Parathyroid adenoma (tissue), 2 donors: Measurements from ENCODE around the gene CTDSP1.

Experiments
- H2AFZ ChIP-seq: fragments of 300-600 bp; sonication (generic); one replicate; pipeline ENCODE4 v1.7.0; 2017; ENCODE audit warnings: antibody characterized with exemption, mild to moderate bottlenecking
- H3K27ac ChIP-seq: fragments of 300-600 bp; sonication (generic); one replicate; pipeline ENCODE4 v1.7.0; 2017
- H3K27me3 ChIP-seq: fragments of 300-600 bp; sonication (generic); one replicate; pipeline ENCODE4 v1.7.0; 2017; ENCODE audit warnings: low read length; ENCODE audit not compliant: control insufficient read depth, insufficient read depth
- H3K36me3 ChIP-seq: fragments of 300-600 bp; sonication (generic); one replicate; pipeline ENCODE4 v1.7.0; 2017; ENCODE audit warnings: low read length; ENCODE audit not compliant: control insufficient read depth, insufficient read depth
- H3K4me1 ChIP-seq: fragments of 300-600 bp; sonication (generic); one replicate; pipeline ENCODE4 v1.7.0; 2017; ENCODE audit warnings: control low read depth
- H3K4me2 ChIP-seq: fragments of 300-600 bp; sonication (generic); one replicate; pipeline ENCODE4 v1.7.0; 2017; ENCODE audit warnings: low read length
- H3K4me3 ChIP-seq: fragments of 300-600 bp; sonication (generic); one replicate; pipeline ENCODE4 v1.7.0; 2017; ENCODE audit warnings: low read depth, low read length
- H3K79me2 ChIP-seq: fragments of 300-600 bp; sonication (generic); one replicate; pipeline ENCODE4 v1.7.0; 2017; ENCODE audit warnings: control low read depth
- H3K9ac ChIP-seq: fragments of 300-600 bp; sonication (generic); one replicate; pipeline ENCODE4 v1.7.0; 2017; ENCODE audit warnings: mild to moderate bottlenecking
- H3K9me3 ChIP-seq: fragments of 300-600 bp; sonication (generic); one replicate; pipeline ENCODE4 v1.7.0; 2017; ENCODE audit warnings: low read length; ENCODE audit not compliant: control insufficient read depth
- TF ChIP-seq, protein P1 (sequence below): fragments of 300-600 bp; sonication (generic); IDR thresholded peaks from one replicate; pipeline ENCODE4 v1.7.0; 2017; ENCODE audit warnings: antibody characterized with exemption, mild to moderate bottlenecking
- donor health status: primary hyperparathyroidism.

The CTDSP1 gene

DNA sequence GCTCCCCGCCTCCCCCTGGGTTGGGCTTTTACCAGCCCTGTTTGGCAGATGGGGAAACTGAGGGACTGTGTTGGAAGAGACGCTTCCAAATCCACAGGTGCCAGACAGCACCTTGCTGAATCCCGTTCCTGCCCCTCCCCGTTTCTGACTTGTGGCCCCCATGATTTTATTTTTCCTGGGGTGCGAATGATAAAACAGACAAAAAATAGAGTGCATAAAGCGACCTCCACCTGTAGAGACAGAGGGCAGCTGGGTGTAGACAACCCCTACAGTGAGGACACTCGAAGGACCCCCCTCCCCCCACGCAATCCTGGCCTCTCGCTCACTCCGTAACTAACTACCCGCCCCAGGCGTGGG, 2.2 kb upstream of the CTDSP1 start:
- Histone ChIP-seq H2AFZ (peak overlapping the region; percentile 95), H3K9me3 (no peaks in the 10 kb centered on the region), H3K27me3 (no peaks in the 10 kb centered on the region), H3K27ac (peak overlapping the region; percentile 95), H3K36me3 (no peaks in the 10 kb centered on the region), H3K4me2 (peak overlapping the region; percentile 99), H3K4me3 (peak overlapping the region; percentile 99), H3K4me1 (peaks cover 10% of the 10 kb centered on the region), H3K79me2 (peaks cover 5% of the 10 kb centered on the region), H3K9ac (no peak overlapping the region)
- TF ChIP-seq, protein P1, sequence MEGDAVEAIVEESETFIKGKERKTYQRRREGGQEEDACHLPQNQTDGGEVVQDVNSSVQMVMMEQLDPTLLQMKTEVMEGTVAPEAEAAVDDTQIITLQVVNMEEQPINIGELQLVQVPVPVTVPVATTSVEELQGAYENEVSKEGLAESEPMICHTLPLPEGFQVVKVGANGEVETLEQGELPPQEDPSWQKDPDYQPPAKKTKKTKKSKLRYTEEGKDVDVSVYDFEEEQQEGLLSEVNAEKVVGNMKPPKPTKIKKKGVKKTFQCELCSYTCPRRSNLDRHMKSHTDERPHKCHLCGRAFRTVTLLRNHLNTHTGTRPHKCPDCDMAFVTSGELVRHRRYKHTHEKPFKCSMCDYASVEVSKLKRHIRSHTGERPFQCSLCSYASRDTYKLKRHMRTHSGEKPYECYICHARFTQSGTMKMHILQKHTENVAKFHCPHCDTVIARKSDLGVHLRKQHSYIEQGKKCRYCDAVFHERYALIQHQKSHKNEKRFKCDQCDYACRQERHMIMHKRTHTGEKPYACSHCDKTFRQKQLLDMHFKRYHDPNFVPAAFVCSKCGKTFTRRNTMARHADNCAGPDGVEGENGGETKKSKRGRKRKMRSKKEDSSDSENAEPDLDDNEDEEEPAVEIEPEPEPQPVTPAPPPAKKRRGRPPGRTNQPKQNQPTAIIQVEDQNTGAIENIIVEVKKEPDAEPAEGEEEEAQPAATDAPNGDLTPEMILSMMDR: no peak

DNA sequence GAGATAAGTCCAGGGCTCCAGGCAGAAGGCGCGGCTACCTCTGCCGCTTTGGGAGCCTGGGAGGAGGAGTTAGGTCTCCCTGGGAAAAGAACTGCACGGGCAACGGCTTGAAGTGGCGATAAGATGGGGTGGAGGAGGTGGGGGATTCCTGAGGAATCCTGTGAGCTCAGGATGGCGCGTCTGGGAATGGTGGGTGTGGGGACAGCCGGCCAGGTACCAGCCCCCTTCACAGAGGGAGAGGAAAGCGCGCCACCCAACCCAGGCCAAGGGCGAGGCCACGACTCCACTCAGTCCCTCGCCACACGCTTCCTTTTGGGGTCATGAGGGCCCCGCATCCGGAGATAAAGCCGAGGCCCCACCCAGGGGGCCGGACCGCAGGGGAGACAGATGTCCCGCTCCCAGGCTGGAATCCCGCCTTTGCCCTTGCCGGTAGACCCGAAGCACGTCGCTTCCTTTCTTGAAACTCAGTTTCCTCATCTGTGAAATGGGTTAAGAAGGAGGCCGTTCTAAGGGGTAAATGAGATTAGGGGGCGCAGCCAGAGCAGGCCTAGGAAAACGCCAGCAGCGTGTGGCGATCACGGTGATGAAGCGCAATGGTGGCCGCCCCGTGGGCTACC, 1.7 kb upstream of the CTDSP1 start:
- no peaks in the 10 kb centered on the region for H3K27me3 ChIP-seq
- H3K79me2 ChIP-seq: peaks cover 5% of the 10 kb centered on the region
- peaks cover 10% of the 10 kb centered on the region for H3K4me1 ChIP-seq
- H2AFZ ChIP-seq: peak overlapping the region; percentile 95
- no peak overlapping the region for H3K9ac ChIP-seq
- H3K4me2 ChIP-seq: peak overlapping the region; percentile 99
- peak overlapping the region; percentile 99 for H3K4me3 ChIP-seq
- H3K27ac ChIP-seq: peak overlapping the region; percentile 95
- TF ChIP-seq, protein P1: no peak
- no peaks in the 10 kb centered on the region for H3K9me3 ChIP-seq
- H3K36me3 ChIP-seq: no peaks in the 10 kb centered on the region

DNA sequence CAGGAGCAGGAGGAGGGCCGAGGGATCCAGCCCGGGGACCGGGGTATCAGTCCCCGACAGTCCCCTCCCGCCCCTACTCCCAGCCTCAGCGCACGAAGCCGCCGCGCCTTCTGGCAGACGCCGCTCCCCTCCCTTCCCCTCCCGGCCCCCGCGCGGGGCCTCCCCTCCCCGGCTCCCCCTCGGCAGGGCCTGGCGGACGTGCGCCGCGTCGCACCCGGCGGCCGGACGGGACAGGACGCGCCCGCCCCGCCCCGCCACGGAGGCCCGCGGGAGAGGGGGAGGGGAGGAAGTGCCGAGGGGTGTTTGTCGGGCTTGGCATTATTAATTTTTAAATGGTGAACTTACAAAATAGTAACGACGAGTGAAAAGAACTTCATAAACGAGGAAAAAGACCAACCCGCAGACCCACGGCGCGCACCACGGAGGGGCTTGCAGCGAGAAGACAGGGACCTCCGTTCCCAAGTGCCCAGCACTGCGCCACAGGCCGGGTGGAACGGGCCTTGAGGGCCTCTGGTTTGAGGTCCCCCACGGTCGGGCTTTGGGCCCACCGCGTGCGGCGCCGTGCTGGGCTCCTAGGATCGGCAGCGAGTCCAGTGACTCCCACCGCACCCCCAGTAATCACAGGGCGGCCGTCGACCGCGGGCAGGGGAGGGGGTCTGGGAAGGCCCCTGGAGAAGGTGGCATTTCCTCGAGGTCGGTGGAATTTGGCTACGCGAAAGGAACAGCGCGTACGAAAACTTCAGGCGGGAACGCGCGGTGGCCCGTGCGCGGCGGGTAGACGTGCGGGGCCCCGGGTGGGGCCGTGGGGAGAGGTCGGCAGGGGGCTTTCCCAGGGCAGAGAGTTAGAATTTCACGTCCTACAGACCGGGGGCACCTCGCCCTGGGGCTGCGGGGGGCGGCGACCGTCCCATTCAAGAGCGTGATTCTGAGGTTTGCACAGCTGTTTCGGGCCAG, 954 bp upstream of the CTDSP1 start:
- Histone ChIP-seq H3K4me2 (peak overlapping the region; percentile 99), H3K27ac (peak overlapping the region; percentile 95), H2AFZ (peak overlapping the region; percentile 95), H3K79me2 (peaks cover 5% of the 10 kb centered on the region), H3K9ac (no peak overlapping the region), H3K4me1 (peaks cover 10% of the 10 kb centered on the region), H3K27me3 (no peaks in the 10 kb centered on the region), H3K9me3 (no peaks in the 10 kb centered on the region), H3K4me3 (peak overlapping the region; percentile 99), H3K36me3 (no peaks in the 10 kb centered on the region)
- TF ChIP-seq, protein P1: no peak

DNA sequence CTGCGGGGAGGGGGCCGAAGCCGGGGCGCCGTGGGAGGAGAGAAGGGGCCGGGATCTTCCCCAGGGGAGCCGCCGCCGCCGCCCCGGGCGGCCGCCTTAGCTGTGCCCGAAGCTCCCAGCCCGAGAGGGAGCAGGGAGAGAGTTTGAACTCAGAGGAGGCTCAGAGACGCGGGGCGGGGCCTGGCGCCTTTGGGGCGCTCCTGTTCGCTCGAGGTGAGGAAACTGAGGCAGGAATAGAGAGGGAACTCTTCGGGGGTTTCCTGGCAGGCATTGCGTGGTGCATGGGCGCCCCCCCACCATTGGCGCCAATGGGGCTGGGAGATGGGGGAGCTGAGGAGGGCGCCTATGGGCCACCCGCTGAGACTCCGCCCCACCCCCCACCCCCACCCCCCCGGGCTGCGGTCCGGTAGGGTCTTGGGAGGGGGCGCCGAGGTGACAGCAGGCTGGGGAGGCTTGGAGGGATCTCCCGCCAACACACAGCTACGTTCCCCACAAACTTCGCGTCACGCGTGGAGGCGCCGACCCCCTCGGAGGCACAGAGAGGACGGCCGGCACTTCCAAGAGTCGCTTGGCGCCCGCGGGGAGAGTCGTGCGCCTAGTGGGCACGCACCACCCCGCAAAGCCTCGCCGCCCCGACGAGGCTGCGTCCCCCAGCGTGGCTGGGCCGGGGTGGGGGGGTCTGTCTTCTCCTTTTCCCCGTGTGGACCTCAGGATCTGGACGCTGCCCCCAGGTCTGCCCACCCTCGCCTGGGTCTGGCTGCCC, 680 bp downstream of the CTDSP1 start:
- Histone ChIP-seq H2AFZ (peak overlapping the region; percentile 72), H3K27me3 (no peaks in the 10 kb centered on the region), H3K36me3 (no peaks in the 10 kb centered on the region), H3K4me2 (peak overlapping the region; percentile 77), H3K9ac (peak overlapping the region; percentile 88), H3K4me3 (peak overlapping the region; percentile 84), H3K79me2 (peaks cover 5% of the 10 kb centered on the region), H3K27ac (peak overlapping the region; percentile 95), H3K4me1 (peaks cover 10% of the 10 kb centered on the region), H3K9me3 (no peaks in the 10 kb centered on the region)
- TF ChIP-seq, protein P1: no peak
